Duodenal mucosa (tissue), 2 donors: ENCODE data around the gene SMYD3.
"Not testable (repeated sequence)": the region's sequence is repeated elsewhere in the genome, so short reads cannot be mapped to it uniquely, and the experiment has no call there.

Source experiments
- H3K27ac ChIP-seq: one replicate; pipeline ENCODE4 v1.7.0; 2013; ENCODE audit warnings: low read depth, low read length
- H3K27me3 ChIP-seq, 2 donors: one replicate each; pipeline ENCODE4 v1.7.0; 2013; ENCODE audit warnings: low read length in 2 of 2, control low read depth in 1 of 2; ENCODE audit not compliant: insufficient read depth in 2 of 2, control insufficient read depth in 1 of 2
- H3K36me3 ChIP-seq, 2 donors: one replicate each; pipeline ENCODE4 v1.7.0; 2013; ENCODE audit warnings: low read length in 2 of 2, control low read depth in 1 of 2; ENCODE audit not compliant: insufficient read depth in 2 of 2, control insufficient read depth in 1 of 2
- H3K4me1 ChIP-seq, 2 donors: one replicate each; pipeline ENCODE4 v1.7.0; 2013; ENCODE audit warnings: low read length in 2 of 2, control low read depth in 1 of 2; ENCODE audit not compliant: insufficient read depth in 2 of 2, control insufficient read depth in 1 of 2
- H3K4me3 ChIP-seq, 2 donors: one replicate each; pipeline ENCODE4 v1.7.0; 2013; ENCODE audit warnings: low read length in 2 of 2, low read depth in 1 of 2
- H3K9ac ChIP-seq, 2 donors: one replicate each; pipeline ENCODE4 v1.7.0; 2013; ENCODE audit warnings: low read length in 2 of 2, low read depth in 1 of 2
- H3K9me3 ChIP-seq, 2 donors: one replicate each; pipeline ENCODE4 v1.7.0; 2013; ENCODE audit warnings: low read length in 2 of 2, control low read depth in 1 of 2; ENCODE audit not compliant: control insufficient read depth in 1 of 2

Gene SMYD3

DNA sequence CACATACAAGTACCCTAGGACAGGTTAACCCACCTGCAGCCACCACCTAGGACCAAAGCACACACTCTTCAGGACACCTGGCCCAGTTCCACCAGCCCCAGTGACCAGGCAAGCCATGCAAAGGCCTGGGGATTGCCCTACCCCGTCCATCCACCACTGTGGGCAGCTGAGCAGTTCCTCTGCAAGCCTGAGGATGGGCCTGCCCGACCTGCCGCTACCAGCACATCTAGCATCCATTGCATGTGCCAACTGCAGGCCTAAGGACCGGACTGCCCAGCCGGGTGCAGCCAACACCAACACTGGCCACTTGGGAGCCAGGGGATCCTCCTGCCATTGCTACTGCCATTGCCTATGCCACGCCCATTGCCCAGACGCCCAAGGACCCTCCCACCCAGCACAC is 558.3 kb downstream of the SMYD3 start:
- H3K9ac ChIP-seq = no peak overlapping the region
- H3K4me1 ChIP-seq = no peaks in the 10 kb centered on the region
- no peaks in the 10 kb centered on the region for H3K36me3 ChIP-seq
- H3K27me3 ChIP-seq = no peaks in the 10 kb centered on the region
- H3K27ac ChIP-seq = no peak overlapping the region
- no peaks in the 10 kb centered on the region for H3K9me3 ChIP-seq
- no peak overlapping the region for H3K4me3 ChIP-seq

DNA sequence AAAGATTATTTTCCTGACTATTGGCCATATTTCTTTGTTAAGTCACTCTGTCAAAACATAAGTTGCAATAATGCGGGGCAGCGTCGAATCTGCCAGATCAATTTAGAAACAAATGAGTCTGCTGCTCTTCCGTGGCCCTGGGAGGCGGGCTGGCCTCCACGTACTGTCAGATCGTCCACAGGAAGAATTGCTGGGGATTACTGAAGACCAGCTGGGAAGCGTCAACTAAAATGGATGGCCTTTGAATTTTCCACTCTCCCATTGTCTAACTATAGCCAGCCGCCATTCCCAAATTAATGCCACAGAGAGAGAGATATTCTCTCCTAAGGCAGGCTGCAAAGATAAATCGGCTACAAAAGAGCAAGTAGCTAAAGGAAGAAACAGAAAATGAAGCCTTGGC is 560.2 kb downstream of the SMYD3 start:
- Histone ChIP-seq H3K27me3 (no peaks in the 10 kb centered on the region), H3K27ac (no peak overlapping the region), H3K4me3 (no peak overlapping the region)

DNA sequence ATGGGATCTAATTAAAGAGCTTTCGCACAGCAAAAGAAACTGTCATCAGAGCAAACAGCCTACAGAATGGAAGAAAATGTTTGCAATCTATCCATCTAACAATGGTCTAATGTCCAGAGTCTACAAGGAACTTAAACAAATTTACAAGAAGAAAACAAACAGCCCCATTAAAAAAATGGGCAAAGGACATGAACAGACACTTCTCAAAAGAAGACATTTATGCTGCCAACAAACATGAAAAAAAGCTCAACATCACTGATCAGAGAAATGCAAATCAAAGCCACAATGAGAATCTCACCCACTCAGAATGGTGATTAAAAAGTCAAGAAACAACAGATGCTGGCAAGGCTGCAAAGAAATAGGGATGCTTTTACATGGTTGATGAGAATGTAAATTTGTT is 561.9 kb downstream of the SMYD3 start:
- not testable (repeated sequence) for H3K36me3 ChIP-seq, H3K9me3 ChIP-seq, H3K27me3 ChIP-seq, H3K9ac ChIP-seq, H3K27ac ChIP-seq, H3K4me1 ChIP-seq, H3K4me3 ChIP-seq

More for the DNA sequence above, 560.2 kb downstream of the SMYD3 start:
- Histone ChIP-seq H3K9me3 (no peaks in the 10 kb centered on the region), H3K9ac (no peak overlapping the region), H3K36me3 (no peaks in the 10 kb centered on the region), H3K4me1 (no peaks in the 10 kb centered on the region)

DNA sequence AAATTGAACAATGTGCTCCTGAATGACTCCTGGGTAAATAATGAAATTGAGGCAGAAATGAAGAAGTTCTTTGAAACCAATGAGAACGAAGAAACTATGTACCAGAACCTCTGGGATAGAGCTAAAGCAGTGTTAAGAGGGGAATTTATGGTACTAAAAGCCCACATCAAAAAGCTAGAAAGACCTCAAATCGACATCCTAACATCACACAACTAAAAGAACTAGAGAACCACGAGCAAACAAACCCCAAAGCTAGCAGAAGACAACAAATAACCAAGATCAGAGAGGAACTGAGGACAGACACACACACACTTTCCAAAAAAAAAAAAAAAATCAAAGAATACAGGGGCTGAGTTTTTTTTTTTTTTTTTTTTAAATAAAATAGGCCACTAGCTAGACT is 564.2 kb downstream of the SMYD3 start:
- no peaks in the 10 kb centered on the region for H3K27me3 ChIP-seq
- H3K4me3 ChIP-seq = no peak overlapping the region
- no peaks in the 10 kb centered on the region for H3K36me3 ChIP-seq
- no peak overlapping the region for H3K27ac ChIP-seq
- no peaks in the 10 kb centered on the region for H3K4me1 ChIP-seq
- H3K9me3 ChIP-seq = no peaks in the 10 kb centered on the region
- no peak overlapping the region for H3K9ac ChIP-seq

DNA sequence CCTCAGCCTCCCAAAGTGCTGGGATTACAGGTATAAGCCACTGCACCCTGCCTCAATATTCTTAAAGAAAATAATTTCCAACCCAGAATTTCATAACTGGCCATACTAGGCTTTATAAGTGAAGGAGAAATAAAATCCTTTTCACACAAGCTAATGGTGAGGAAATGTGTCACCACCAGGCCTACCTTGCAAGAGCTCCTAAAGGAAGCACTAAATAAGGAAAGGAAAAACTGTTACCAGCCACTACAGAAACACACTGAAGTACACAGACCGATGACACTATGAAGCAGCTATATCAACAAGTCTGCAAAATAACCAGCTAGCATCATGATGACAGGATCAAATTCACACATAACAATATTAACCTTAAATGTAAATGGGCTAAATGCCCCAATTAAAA is 565.3 kb downstream of the SMYD3 start:
- not testable (repeated sequence) for H3K27ac ChIP-seq, H3K36me3 ChIP-seq, H3K9ac ChIP-seq, H3K9me3 ChIP-seq, H3K4me3 ChIP-seq, H3K27me3 ChIP-seq, H3K4me1 ChIP-seq

DNA sequence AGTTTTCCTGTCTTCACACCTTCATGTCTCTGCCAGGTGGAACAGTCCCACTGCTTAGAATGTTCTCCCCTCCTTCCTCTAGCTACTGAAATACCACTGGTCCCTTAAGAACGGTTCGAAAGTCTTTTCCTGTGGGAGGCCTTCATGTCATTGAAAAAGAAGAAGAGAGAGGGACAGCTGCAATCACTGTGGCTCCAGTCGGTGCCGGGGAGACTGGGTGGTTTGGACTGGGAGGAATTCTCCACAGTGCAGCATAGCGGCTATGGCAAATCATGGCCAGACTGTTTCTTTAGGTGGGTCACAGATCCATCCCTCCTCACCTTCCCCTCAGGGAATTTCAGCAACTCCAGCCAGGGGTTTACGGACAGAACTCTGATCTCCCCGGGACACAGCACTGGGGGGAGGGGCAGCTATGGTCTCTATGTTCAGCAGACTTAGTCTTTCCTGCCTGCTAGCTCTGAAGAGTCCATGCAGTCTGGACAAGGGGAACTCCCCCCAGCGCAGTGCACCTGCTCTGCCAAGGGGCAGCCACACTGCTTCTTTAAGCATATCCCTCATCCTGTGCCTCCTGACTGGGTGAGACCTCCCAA is 567.2 kb downstream of the SMYD3 start:
- no peak overlapping the region for H3K9ac ChIP-seq
- no peak overlapping the region for H3K4me3 ChIP-seq
- no peaks in the 10 kb centered on the region for H3K36me3 ChIP-seq

DNA sequence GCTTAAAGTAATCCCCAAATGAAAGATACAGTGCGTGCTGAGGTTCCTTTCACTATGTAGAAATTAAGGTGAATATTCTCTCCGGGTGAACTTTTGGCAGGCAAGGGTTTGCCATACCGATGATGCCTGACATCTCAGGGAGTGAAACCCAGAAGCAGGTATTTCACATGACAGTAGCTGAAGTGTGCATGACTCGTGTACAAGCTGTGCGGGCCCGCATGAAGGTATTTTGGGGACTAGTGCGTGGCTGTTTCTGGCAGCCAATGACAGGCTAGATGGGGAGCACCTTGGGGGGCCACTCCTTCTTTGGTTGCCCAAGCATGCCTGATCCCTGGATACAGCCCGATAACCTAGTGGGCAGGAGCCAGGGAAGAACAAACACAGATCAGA is 569.0 kb downstream of the SMYD3 start:
- H3K9ac ChIP-seq = no peak overlapping the region
- H3K4me1 ChIP-seq = no peaks in the 10 kb centered on the region
- H3K36me3 ChIP-seq = no peaks in the 10 kb centered on the region
- H3K27ac ChIP-seq = no peak overlapping the region
- no peak overlapping the region for H3K4me3 ChIP-seq
- no peaks in the 10 kb centered on the region for H3K9me3 ChIP-seq
- H3K27me3 ChIP-seq = no peaks in the 10 kb centered on the region

More for the DNA sequence above, 567.2 kb downstream of the SMYD3 start:
- Histone ChIP-seq H3K27ac (no peak overlapping the region), H3K4me1 (no peaks in the 10 kb centered on the region), H3K9me3 (no peaks in the 10 kb centered on the region), H3K27me3 (no peaks in the 10 kb centered on the region)

DNA sequence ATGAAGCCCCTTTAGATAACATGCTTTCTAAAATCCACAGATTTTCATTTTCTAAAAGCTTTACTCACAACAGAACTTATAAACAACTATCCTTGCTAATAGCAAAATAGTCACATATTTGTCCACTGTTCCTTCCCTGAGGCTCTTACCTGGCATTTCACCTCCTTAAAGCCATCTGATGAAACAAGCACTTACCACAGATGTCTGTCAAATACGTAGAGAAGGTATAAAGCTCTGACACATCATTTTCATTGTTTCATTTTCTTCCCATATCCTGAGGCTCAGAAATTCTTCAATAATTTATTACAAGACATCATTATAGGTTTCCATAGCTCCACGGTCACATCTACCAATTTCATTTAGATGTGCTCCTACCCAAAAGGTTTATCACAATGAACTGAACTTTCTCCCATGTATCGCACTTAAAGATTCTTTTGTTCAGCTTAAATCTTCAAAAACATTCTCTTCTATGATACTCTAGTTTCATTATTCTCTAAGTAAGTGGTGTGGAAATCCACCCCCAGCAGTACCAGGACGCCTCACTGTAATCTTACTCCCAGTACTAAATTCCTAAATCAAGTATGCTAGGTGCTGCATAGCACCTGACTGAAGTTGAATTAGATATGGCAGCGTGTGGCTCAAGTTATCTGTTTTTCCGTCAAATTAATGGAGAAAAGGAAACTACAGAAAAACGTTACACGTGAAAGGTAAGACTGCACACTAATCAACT is 569.6 kb downstream of the SMYD3 start:
- no peak overlapping the region for H3K9ac ChIP-seq
- no peaks in the 10 kb centered on the region for H3K9me3 ChIP-seq
- H3K36me3 ChIP-seq = no peaks in the 10 kb centered on the region
- no peaks in the 10 kb centered on the region for H3K27me3 ChIP-seq
- H3K4me3 ChIP-seq = no peak overlapping the region
- no peaks in the 10 kb centered on the region for H3K4me1 ChIP-seq
- no peak overlapping the region for H3K27ac ChIP-seq

DNA sequence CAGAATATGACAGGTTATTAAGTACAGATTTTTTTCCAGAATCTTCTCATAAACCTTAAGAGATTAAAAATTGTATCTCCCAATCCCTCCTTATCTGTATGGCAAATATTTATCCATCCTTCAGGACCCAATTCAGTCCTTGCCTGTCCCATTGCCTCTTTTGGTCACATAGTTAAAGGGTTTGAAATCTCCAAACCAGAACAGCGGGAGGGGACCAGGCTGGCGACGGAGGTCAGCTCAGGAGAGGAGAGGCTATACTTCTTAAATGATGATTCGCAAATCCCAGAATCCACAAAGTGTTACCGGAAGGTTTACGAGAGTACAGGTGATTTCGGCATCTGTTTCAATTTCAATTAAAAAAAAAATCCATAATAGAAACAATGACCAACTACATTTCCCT is 572.7 kb downstream of the SMYD3 start:
- H3K27me3 ChIP-seq = no peaks in the 10 kb centered on the region
- H3K9me3 ChIP-seq = no peaks in the 10 kb centered on the region
- H3K4me1 ChIP-seq = no peaks in the 10 kb centered on the region
- H3K27ac ChIP-seq = no peak overlapping the region
- H3K9ac ChIP-seq = no peak overlapping the region
- H3K4me3 ChIP-seq = no peak overlapping the region
- no peaks in the 10 kb centered on the region for H3K36me3 ChIP-seq

DNA sequence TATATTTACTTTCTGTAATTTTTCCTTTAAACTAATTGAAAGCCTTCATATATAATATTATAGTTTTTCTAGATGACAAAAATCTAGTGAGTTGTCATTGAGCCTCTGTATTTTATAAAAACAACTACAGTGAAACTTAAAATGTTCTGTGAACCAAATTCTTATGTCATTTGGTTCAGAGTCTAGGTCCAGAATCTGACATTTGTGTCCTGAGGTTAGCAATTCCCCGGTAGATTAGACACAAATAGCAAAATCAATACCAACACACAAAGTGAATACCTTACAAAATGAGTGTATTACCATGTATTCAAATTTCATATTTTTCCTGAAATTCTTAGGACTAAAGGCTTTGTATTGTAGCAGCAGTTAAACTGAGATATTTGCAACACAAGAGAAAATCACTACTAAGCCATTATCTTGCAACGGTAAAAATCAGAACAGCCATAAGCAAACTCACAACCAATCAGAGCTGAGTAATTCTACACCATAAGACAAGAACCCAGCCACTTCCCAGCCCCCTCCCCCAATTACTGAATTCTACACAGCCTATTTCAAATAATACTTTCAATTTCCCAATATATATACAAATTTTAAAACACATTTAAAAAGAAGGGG is 573.5 kb downstream of the SMYD3 start:
- no peaks in the 10 kb centered on the region for H3K27me3 ChIP-seq
- no peaks in the 10 kb centered on the region for H3K4me1 ChIP-seq
- no peak overlapping the region for H3K27ac ChIP-seq
- no peak overlapping the region for H3K4me3 ChIP-seq
- no peaks in the 10 kb centered on the region for H3K36me3 ChIP-seq
- H3K9me3 ChIP-seq = no peaks in the 10 kb centered on the region
- H3K9ac ChIP-seq = no peak overlapping the region
